NK-92 (cell line): ENCODE measurements around the gene ZNF516.
"Not testable (repeated sequence)": the region's sequence is repeated elsewhere in the genome, so short reads cannot be mapped to it uniquely, and the experiment has no call there.

ENCODE experiments used
- DNase-seq: peaks from one replicate; lab custom pipeline; 2025; ENCODE audit not compliant: unreplicated experiment; lab: John Stamatoyannopoulos, UW

ZNF516 gene, protein sequence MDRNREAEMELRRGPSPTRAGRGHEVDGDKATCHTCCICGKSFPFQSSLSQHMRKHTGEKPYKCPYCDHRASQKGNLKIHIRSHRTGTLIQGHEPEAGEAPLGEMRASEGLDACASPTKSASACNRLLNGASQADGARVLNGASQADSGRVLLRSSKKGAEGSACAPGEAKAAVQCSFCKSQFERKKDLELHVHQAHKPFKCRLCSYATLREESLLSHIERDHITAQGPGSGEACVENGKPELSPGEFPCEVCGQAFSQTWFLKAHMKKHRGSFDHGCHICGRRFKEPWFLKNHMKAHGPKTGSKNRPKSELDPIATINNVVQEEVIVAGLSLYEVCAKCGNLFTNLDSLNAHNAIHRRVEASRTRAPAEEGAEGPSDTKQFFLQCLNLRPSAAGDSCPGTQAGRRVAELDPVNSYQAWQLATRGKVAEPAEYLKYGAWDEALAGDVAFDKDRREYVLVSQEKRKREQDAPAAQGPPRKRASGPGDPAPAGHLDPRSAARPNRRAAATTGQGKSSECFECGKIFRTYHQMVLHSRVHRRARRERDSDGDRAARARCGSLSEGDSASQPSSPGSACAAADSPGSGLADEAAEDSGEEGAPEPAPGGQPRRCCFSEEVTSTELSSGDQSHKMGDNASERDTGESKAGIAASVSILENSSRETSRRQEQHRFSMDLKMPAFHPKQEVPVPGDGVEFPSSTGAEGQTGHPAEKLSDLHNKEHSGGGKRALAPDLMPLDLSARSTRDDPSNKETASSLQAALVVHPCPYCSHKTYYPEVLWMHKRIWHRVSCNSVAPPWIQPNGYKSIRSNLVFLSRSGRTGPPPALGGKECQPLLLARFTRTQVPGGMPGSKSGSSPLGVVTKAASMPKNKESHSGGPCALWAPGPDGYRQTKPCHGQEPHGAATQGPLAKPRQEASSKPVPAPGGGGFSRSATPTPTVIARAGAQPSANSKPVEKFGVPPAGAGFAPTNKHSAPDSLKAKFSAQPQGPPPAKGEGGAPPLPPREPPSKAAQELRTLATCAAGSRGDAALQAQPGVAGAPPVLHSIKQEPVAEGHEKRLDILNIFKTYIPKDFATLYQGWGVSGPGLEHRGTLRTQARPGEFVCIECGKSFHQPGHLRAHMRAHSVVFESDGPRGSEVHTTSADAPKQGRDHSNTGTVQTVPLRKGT

DNA sequence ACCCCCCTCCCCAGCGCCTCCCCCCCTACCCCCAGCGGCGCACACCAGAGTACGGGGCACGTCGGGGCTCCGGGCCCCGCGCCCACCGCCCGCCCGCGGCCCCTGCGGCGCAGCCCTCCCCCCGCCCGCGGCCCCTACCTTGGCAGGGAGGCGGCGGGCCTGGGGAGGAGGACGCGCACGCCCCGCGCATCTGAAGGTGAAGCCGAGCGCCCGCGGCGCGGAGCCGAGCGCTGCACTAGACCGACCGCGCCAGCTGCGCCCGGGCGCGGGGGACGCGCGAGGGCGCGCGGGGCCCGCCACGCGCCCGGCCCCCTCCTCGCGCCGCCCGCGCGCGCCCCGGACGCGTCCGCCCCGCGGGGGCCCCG is at the start of gene ZNF516:
TSS of gene ZNF516 (minus strand) at position 237 of the 365 bp plus-strand sequence. CDS start 52,188 bp downstream, outside the sequence.
- DNase-seq, result no peak

DNA sequence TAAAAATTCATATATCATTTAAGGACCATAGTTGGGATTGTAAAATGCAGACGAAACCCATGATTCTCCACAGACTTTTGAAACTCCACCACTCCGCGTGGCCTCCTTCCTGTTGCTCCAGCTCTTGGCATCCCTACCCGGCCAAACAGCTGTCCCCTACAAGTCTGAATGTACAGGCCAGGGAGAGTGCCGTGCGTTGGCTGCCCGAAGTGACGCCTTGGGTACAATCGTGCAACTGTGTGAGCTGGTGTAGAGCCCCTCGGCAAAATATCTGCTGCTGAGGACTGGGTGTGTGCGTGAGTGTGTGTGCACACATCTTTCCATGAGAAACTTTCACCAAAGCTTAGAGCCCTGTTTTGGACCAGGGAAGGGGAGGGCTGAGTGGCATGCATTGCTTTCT is 43.8 kb upstream of the ZNF516 start:
- no peak for DNase-seq

DNA sequence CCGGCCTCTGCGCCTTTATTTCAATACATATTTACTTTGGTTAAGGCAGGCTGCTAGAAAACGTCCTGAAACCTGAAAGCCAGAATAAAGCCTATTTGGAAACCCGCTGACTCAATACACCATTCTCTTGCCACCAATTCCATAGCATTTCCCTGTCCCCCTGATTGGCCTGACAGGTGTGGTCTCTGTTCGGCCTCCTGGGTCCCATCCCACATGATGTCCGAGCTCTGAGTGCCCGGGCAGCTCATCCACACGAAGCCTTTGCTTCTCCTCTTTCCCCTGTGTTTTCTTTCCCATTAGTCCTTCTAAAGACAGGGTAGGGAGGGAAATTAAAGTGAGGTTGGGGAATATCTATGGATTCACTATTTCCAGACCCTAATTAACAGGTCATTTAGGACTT is 42.6 kb upstream of the ZNF516 start:
- no peak for DNase-seq

DNA sequence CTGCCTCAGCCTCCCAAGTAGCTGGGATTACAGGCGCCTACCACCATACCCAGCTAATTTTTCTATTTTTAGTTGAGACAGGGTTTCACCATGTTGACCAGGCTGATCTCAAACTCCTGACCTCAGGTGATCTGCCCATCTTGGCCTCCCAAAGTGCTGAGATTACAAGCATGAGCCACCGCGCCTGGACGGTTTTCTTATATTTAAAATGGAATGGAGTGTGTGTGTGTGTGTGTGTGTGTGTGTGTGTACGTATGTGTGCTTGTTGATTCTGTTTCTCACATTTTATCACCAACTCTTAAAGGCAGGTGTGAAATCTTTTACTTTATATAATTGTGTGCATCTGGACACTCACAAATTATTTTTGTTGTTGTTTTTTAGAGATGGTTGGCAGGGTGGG is 41.6 kb upstream of the ZNF516 start:
- DNase-seq, result not testable (repeated sequence)

DNA sequence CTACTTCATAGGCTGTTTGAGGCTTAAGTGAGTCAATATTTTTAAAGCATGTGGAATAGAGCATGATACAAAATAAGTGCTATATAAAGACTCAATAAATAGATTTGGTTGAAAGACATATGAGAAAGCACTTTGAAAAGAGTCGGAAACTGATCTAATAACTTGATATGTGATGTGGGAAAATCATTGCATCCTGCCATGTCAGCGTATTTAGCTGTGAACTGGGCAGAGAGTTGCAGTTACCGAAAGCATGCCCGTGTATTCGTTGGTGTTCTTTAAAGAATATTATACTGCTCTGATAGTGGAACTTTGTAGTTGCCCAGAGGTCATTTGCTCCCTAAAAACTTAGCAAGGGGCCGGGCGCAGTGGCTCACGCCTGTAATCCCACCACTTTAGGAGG is 37.8 kb upstream of the ZNF516 start:
- no peak for DNase-seq

DNA sequence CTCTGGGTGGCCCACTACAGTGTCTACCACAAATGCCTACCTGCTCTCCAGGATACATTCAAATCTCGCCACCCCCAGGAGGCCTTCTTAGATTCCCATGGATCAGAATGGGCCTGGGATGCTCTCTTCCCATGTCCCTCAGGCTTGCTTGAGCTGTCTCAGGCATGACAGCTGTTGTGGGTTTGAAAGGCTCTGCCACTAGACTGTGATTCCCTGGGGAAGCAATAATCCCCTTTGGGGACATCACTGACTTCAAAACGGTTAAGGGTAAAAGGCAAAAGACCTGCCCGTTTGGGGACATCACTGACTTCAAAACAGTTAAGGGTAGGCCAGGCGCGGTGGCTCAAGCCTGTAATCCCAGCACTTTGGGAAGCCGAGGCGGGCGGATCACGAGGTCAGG is 35.8 kb upstream of the ZNF516 start:
- no peak for DNase-seq

DNA sequence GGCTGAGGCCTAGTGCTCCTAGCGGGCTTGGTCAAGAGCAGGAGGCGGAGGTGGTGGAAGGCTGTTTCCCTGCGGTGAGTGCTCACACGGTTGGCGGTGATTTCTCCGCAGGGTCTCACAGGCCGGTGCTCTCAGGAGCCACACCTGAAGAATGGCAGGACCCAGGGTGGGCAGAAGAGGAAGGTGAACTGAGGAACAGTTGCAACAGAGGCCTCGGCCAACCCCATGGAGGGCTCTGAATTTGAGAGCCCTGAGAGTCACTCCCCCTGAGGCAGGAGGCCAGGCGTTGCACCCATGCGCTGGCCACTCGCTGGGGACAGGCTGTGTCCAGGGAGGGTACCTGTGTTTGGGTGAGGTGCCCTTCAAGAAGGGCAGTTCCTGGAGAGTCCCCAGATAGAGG is 35.3 kb upstream of the ZNF516 start:
- no peak for DNase-seq

DNA sequence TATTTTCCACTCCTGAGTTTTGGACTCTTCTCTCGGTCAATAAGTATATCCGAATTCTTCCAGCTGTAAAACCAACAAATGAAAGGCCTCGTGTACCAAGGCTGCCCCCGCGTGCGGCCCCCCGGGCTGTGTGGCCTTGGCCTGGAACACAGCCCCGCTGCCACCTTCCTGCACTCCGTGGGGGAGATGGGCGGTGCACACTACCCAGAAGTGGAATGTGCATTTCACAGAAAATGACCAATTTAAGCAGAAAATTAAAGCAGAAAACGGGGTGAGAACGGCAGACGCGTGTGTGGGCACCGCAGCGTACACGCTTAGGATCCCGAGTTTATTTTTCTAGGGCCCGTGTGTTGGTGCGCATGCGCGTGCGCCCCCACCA is 34.4 kb upstream of the ZNF516 start:
- no peak for DNase-seq

DNA sequence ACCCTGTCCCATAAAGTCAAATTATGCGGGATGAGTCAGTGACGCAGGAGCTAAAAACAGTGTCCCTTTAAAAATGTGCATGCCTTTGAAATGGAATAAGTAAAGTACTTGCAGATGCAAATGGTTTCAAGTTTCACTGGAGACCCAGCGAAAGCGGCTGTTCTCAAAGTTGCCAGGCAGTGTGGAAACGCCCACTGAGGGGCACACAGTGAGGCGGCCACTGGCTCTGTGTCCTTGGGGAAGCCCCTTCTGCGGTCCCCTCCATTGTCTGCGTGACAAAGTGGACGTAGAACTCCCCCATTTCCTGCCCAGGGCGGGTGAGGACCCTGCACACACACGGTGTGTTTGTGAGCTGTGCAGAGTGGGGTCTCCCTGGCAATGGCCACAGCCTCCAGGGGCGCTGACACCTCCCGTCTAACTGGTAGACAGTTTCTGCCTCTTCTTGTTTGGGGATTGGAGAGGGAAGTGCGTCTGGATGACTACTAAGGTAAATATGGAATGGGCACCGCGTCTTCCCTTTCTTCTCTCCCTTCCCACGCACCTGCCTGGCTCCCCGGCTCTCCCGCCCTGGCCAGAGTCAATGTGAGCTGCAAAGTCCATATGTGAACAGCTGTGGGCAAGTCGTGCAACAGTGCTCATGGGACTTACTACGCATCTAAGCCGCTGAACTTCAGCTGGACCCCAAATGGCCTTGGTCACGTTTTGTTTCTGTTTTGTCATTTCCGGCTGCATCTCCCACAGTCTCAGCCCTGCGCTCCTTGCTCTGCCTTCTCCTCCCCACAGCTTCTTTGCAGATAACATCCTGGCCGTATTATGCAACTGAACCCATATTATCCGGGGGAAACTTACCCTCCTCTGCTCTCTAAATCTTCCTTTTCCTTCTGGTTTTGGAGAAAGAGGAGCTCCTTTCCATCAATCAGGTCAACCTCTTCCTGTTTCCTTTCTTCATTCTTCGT is 33.7 kb upstream of the ZNF516 start:
- DNase-seq, result no peak

DNA sequence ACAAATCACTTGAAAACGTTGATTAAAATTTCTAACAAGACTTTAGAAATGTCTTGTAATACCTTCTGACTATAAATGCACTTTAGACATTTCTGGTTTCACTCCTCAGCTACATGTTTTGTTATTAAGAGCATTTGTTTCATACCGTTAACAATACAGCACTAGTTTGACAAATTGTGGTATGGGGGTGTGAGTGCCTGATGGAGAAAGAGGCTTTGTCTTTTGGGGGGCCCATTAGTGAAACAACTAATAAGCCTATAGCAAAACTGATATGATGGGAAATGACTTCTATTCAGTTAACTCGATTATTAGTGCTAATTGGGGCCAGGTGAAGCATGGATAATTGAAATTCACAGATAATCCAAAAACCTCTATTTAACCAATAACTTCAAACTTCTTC is 30.9 kb upstream of the ZNF516 start:
- no peak for DNase-seq

DNA sequence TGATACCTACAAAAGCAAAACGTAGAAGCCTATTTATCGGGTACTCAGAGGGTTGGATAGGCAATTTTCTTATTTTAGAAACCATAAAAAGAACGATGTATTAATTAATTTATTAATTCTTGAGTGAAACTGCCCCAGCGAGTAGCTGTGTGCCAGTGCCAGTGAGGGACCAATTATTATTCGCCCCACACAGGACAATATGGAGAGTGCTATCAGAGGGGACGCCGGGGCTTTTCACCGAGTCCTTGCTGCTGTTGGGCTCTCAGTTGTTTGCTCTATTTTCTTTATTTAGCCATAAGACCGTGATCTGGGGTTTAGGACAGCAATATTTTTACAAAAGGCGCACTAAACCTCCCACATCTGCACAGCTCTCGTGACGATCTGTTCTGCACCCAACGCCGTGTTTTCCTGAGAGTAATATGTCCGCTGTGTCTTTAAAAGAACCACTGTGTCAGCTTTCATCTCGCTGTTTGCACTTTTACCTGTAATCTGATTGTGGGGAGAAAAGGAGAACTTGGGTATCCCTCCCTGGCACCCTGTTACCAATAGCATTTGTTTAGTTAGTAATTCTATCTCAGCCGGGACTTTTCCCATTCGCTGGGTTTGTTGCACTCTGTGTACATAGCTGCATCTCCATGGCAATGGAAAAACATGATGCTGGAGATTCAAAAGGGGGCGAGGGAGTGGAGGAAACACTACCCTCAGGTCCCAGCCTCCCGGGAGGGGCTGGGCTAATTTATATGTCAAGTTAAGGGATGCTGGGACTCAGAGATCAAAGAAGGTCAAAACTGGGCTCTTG is 30.1 kb upstream of the ZNF516 start:
- no peak for DNase-seq

DNA sequence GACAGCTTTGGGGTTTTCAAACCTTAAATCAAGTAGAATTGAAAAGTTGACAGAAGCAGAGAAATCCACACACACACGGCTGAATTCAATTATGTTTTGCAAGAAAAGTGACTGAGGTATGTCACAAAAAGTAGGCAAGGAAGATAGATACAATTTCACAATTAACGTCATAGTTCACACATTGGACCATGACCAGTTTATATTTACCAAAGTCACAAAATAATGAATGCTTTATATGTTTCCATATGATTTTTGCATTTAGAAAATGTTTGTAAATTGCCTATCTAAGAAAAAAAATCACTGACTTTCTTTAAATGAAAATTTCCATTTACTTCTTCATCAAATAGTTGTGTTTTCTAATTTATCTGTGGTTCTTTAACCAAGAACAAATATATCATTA is 29.4 kb upstream of the ZNF516 start:
- no peak for DNase-seq

DNA sequence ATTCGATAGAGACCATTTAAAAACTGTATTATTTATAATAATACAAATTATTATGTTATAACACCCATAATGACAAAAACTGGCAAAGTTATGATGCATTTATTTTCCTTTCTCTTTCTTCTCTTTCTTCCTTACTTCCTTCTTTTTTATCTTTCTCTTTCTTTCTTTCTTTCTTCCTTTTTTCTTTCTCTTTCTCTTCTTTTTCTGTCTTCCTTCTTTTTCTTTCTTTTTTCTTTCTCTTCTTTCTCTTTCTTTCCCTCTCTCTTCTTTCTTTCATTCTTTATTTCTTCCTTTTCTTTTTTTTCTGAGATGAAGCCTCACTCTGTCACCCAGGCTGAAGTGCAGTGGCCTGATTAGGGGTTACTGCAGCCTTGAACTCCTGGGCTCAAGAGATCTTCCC is 27.5 kb upstream of the ZNF516 start:
- DNase-seq, result no peak

DNA sequence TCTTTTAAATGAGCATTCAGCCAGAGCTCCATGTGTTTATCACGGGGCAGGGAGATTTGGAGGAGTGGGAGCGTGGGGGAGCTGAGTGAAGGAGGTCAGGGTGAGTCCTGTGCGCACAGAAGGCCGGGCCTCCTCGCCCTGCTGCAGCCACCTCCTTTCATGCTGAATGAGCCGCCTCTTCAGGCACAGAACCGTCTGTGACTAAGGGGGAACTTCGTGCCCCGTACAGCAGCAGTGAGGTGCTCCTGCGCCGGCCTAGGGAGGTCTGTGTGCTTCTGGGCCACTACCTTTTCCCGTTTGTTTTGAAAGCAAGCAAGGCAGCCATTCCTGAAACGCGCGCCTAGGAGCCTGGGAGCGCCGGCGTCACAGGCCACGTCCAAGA is 27.1 kb upstream of the ZNF516 start:
- no peak for DNase-seq

DNA sequence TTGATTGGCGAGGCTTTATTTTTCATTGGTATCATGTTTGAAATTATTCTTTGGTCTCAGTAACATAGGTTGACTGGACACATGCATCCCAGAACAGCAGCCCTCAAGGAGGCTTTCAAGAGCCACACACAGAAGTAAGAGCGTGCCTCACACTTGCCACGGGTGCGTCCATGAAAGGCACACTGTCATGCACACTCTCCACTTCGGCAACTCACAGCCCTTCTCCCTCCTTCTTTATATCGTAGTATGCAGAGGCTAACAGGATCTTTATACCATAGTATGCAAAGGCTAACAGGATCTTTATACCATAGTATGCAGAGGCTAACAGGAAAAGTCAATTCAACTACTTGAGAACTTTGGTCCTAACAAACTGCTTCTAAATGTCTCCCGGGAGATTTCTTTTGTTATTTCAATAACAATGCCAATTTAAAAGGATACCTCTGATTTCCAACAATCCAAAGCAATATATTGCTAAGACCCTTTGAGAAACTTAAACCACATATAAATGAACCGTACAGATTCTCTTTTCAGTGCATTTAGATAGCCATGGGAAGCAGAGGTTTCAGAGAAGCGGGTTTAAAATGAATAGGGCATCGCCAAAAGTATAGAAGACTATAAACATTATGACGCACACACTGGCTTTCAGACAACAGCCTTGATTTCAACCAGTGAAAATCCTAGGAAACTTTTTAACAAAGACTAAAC is 26.5 kb upstream of the ZNF516 start:
- DNase-seq, result no peak

DNA sequence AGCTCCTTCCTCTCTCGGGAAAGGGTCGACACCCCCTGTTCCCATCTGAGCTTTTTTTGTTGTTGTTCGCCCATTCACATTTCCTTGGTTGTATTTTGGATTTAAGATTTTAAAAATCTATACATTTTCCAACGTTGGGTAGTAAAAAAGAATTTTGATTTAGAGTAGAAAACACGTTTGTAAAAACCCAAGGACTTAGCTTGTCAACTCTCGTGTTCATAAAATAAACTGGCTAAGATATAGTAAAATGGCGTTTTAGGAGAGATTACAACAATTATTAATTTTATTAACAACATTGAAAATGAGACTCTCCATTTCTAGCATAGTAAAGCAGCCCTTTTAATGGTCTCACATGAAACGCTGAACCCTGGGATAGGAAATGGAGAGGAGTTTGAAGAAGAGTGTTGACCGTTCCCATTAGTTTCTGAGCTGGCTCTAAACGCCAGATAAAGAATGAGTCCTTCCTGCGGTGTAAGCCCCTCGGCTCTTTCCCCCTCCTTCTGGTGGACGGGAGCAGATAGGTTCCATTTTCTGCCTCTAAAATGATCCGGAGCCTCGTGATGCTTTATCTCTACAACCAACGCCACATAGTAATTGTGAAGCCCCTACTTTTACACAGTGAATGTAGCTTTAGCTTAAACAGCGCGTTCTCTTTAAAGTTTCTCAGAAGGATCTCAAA is 24.0 kb upstream of the ZNF516 start:
- DNase-seq, result no peak

DNA sequence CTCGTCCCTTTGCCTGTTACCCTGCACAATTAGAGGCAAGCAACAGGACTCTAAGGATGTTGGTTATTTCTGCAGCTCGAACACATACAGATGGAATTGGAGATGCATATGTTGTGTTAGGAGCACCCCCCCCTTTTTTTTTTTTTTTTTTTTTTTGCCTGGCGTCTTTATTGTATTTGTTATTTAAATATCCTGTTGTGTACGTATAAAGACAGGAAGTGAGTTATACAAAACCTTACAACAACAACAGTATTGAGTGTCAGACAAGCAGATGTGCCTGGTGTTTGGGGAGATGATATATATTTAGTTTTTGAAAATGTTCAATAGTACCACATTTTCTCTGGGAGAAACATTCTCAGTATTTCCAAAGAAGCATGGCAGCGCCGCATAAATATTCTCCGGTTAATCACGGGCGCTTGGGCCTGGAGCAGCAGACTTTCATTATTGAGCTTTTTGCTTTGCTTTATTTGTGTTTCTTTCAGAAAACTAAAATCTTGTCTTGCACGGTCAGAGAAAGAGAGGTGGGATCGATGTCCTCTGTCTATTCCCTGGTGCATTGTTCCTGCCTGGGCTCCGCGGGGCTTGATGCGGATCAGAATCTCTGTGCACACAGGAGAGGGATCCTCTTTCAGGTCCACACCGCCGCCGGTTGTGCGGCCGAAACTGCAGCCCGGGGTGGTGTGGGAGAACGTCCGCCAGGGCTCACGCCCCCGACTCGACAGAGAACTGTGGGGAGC is 23.2 kb upstream of the ZNF516 start:
- no peak for DNase-seq

DNA sequence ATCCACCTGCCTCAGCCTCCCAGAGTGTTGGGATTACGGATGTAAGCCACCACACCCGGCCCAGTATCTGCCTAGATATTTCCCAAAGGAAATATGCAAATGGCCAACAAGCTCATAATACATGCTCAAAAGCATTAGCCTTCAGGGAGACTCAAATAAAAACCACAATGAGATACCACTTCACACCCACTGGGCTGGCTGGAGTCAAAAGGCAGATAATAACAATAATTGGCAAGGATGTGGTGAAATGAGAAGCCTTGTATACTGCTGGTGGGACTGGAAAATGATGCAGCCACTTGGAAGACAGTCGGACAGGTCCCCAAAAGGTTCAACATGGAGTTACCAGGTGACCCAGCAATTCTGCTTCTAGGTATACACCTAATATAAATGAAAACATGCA is 20.5 kb upstream of the ZNF516 start:
- DNase-seq, result no peak
